Osteocyte (in vitro differentiated cells): ENCODE results near the gene RAD52. TPM values are rescaled to one million over a fixed set of nuclear protein-coding genes. Genes with fewer than 3 reads are reported as not detected.

Experiments
- DNase-seq: peaks from one replicate; pipeline ENCODE4 v3.0.0; 2021; ENCODE audit warnings: mixed read lengths; ENCODE audit not compliant: unreplicated experiment; ENCODE audit errors: extremely low spot score
- H3K27ac Mint-ChIP-seq: one replicate; pipeline ENCODE4 v1.8.0; 2021; ENCODE audit warnings: mild to moderate bottlenecking, mixed read lengths; ENCODE audit not compliant: unreplicated experiment
- H3K27me3 Mint-ChIP-seq: one replicate; pipeline ENCODE4 v1.8.0; 2021; ENCODE audit warnings: mixed read lengths; ENCODE audit not compliant: unreplicated experiment
- H3K36me3 Mint-ChIP-seq: one replicate; pipeline ENCODE4 v1.8.0; 2021; ENCODE audit warnings: mixed read lengths; ENCODE audit not compliant: unreplicated experiment
- H3K4me1 Mint-ChIP-seq: one replicate; pipeline ENCODE4 v1.8.0; 2021; ENCODE audit warnings: mixed read lengths; ENCODE audit not compliant: unreplicated experiment
- H3K4me3 Mint-ChIP-seq: one replicate; pipeline ENCODE4 v1.8.0; 2021; ENCODE audit warnings: mild to moderate bottlenecking, moderate library complexity, mixed read lengths; ENCODE audit not compliant: unreplicated experiment
- H3K9me3 Mint-ChIP-seq: one replicate; pipeline ENCODE4 v1.8.0; 2021; ENCODE audit warnings: mixed read lengths; ENCODE audit not compliant: unreplicated experiment
- CTCF ChIP-seq: fragments of 200-600 bp; sonication (generic); IDR thresholded peaks from 2 replicates; pipeline ENCODE4 v1.5.0; 2021; ENCODE audit warnings: antibody characterized with exemption, mild to moderate bottlenecking, moderate library complexity
- total RNA-seq: library from RNA; stranded (reverse); gene quantifications from 2 replicates; pipeline ENCODE4 v1.2.1, GENCODE V29; 2021

RAD52 gene
- total RNA-seq, 1 donor from 2014 or later, result 17.8 TPM

- no peaks in the 10 kb centered on the region for H3K27me3 Mint-ChIP-seq
- peaks cover 5% of the 10 kb centered on the region for H3K36me3 Mint-ChIP-seq
- DNase-seq, result no peak
- no peak overlapping the region for H3K4me3 Mint-ChIP-seq
- peaks cover 36% of the 10 kb centered on the region for H3K4me1 Mint-ChIP-seq
- TF ChIP-seq CTCF, result no peak
- H3K27ac Mint-ChIP-seq, result peak overlapping the region; percentile 98
- H3K9me3 Mint-ChIP-seq, result no peaks in the 10 kb centered on the region
These were observed 39.2 kb upstream of the RAD52 start for GRCh38 chr12:988646-989045.

GRCh38 chr12:981961-982360, 32.5 kb upstream of the RAD52 start:
- Mint-ChIP-seq H3K4me1 (no peaks in the 10 kb centered on the region), H3K4me3 (no peak overlapping the region), H3K27me3 (no peaks in the 10 kb centered on the region), H3K9me3 (no peaks in the 10 kb centered on the region), H3K27ac (no peak overlapping the region), H3K36me3 (peaks cover 2% of the 10 kb centered on the region)
- TF ChIP-seq CTCF, result no peak
- DNase-seq, result no peak

DNA sequence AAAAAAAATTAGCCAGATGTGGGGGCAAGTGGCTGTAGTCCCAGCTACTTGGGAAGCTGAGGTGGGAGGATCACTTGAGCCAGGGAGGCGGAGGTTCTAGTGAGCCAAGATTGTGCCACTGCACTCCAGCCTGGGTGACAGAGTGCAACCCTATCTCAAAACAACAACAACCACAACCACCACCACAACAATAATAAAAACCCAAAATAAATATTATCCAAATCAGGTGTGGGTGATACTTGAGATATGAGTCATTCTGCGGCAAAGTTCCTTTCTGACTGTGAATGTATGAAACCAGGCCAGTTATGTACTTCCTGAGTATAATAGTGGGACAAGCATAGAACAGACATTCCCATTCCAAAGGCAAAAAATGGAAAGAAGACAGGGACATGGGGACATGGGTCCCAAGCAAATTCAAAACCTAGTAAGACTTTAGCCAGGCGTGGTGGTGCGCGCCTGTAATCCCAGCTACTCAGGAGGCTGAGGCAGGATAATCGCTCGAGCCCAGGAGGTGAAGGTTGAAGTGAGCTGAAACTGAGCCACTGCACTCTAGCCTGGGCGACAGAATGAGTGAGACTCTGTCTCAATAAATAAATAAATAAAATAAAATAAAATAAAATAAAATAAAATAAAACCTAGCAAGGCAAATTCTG, 31.8 kb upstream of the RAD52 start:
- Mint-ChIP-seq H3K9me3 (no peaks in the 10 kb centered on the region), H3K27me3 (no peaks in the 10 kb centered on the region), H3K4me3 (no peak overlapping the region), H3K4me1 (no peaks in the 10 kb centered on the region), H3K36me3 (no peaks in the 10 kb centered on the region), H3K27ac (no peak overlapping the region)
- no peak for TF ChIP-seq CTCF
- no peak for DNase-seq

DNA sequence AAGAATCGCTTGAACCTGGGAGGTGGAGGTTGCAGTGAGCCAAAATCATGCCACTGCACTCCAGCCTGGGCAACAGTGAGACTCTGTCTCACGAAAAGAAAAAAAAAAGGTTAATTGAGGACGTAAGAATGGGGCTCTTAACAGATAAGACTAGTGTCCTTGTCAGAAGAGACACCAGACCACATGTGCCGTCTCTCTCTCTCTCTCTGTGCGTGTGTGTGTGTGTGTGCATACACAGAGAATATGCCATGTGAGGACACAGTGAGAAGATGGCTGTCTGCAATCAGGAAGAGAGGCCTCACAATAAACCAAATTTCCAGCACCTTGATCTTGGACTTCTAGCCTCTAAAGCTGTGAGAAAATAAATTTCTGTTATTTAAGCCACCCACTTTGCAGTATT, 29.9 kb upstream of the RAD52 start:
- no peak for TF ChIP-seq CTCF
- no peaks in the 10 kb centered on the region for H3K36me3 Mint-ChIP-seq
- no peak for DNase-seq
- no peak overlapping the region for H3K27ac Mint-ChIP-seq
- H3K9me3 Mint-ChIP-seq, result no peaks in the 10 kb centered on the region
- H3K4me3 Mint-ChIP-seq, result no peak overlapping the region
- no peaks in the 10 kb centered on the region for H3K4me1 Mint-ChIP-seq
- H3K27me3 Mint-ChIP-seq, result no peaks in the 10 kb centered on the region

GRCh38 chr12:977156-977555, 27.7 kb upstream of the RAD52 start:
- no peak for TF ChIP-seq CTCF
- no peak for DNase-seq
- H3K36me3 Mint-ChIP-seq, result no peaks in the 10 kb centered on the region
- H3K9me3 Mint-ChIP-seq, result no peaks in the 10 kb centered on the region
- H3K4me3 Mint-ChIP-seq, result no peak overlapping the region
- H3K27ac Mint-ChIP-seq, result no peak overlapping the region
- H3K27me3 Mint-ChIP-seq, result no peaks in the 10 kb centered on the region
- H3K4me1 Mint-ChIP-seq, result no peaks in the 10 kb centered on the region
